C4-2B (cell line): ENCODE results near the gene ZNHIT6.

ENCODE experiments used
- CTCF ChIP-seq: fragments of 450-650 bp; conservative IDR thresholded peaks from 2 replicates; pipeline ENCODE4 v1.5.1; 2017; ENCODE audit warnings: mild to moderate bottlenecking
- ZFX ChIP-seq: fragments of 450-650 bp; IDR thresholded peaks from 2 replicates; pipeline ENCODE4 v1.6.1; 2017

DNA sequence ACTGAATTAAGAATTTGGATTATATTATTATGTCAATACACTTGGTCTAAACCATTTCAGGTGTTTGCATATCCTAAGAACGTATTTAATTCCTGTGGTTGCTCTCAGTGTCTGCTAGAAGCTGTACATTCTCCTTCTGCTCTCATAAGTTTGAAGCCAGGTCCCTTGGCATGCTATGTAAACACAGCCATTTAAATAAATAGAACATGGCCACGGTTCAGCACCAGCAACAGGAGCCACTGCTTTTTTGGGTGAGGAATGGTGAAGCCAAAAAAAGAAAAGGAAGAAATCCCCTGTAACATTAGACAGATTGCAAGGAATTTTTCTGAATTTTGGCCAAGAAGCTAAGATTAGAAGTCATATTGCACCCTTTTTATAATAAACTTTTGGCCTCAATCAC lies 108.6 kb downstream of the ZNHIT6 start:
- no peak for TF ChIP-seq CTCF
- no peak for TF ChIP-seq ZFX
